BLaER1 treated with 17β-estradiol and CSF1 and Interleukin-3, amounts not matched to agents 10 nM and 100 nM (cell line): ENCODE data around the gene PHF1.
"Not testable (repeated sequence)": the region's sequence is repeated elsewhere in the genome, so short reads cannot be mapped to it uniquely, and the experiment has no call there.

Experiments used
- H3K27ac ChIP-seq, 11 experiments: shearing (Covaris generic); formaldehyde crosslinking; 2 replicates each; pipeline ENCODE4 v1.8.1; 2022
- H3K27me3 ChIP-seq, 11 experiments: shearing (Covaris generic); formaldehyde crosslinking; 2 replicates each; pipeline ENCODE4 v1.8.1; 2022
- H3K36me3 ChIP-seq, 11 experiments: shearing (Covaris generic); formaldehyde crosslinking; 2 replicates each; pipeline ENCODE4 v1.8.1; 2022
- H3K4me1 ChIP-seq, 10 experiments: shearing (Covaris generic); formaldehyde crosslinking; 2 replicates each; pipeline ENCODE4 v1.8.1; 2022
- H3K4me2 ChIP-seq, 11 experiments: shearing (Covaris generic); formaldehyde crosslinking; 2 replicates each; pipeline ENCODE4 v1.8.1; 2022
- H3K4me3 ChIP-seq, 10 experiments: shearing (Covaris generic); formaldehyde crosslinking; 2 replicates each; pipeline ENCODE4 v1.8.1; 2022
- H3K9ac ChIP-seq, 11 experiments: shearing (Covaris generic); formaldehyde crosslinking; 2 replicates each; pipeline ENCODE4 v1.8.1; 2022
- H3K9me3 ChIP-seq, 11 experiments: shearing (Covaris generic); formaldehyde crosslinking; replicated peaks in 1 of 11; 2 replicates each; pipeline ENCODE4 v1.8.1; 2022
- H4K20me1 ChIP-seq, 11 experiments: shearing (Covaris generic); formaldehyde crosslinking; 2 replicates each; pipeline ENCODE4 v1.8.1; 2022
- Cebpa-rat ChIP-seq, 11 experiments: shearing (Covaris generic); IDR thresholded peaks; 2 replicates each; pipeline ENCODE4 v1.8.1; 2022

PHF1 gene

DNA sequence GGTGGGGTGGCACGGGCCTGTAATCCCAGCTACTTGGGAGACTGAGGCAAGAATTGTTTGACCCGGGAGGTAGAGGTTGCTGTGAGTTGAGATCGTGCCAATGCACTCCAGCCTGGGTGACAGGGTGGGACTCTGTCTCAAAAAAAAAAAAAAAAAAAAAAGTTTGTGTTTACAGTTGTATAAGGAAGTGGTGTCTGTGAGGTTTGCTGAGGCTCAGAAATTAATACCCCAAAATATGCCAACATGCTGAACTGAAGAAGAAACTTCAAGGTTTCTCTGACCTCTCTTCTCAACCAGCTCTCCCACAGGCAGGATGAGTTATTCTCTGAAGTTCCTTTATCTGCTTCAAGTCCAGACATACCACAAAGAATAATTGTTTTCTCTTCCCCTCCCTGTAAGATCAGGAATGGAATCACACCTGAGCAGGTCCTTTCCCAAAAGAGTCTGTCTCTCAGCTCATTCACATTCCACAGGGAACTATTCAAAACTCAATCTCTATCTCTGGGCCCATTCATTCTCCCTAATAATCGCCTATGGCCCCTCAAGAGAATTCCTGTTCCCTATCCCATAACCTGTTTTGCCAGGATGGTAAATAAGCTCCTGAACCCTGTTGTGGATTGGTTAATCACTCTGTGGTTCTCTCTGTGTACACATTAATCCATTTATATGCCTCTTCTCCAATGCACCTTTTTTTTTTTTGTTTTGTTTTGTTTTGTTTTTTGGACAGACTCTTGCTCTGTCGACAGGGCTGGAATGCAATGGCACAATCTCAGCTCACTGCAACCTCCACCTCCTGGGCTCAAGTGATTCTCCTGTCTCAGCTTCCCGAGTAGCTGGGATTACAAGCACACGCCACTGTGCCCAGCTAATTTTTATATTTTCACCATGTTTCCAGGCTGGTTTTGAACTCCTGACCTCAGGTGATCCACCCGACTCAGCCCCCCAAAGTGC, 36.6 kb upstream of the PHF1 start:
- peaks cover 0 to 55% (median 30%) of the 10 kb centered on the region in 10 experiments; a peak in 14 of 20 replicates for H3K4me1 ChIP-seq
- no peak for TF ChIP-seq Cebpa-rat (IDR thresholded peaks at IDR 0.05)
- no peaks in the 10 kb centered on the region for H3K27me3 ChIP-seq
- peak overlapping the region in 8 of 11 experiments; percentile 10 to 69 (median 62); a peak in 13 of 22 replicates for H3K4me2 ChIP-seq
- no peak overlapping the region for H3K4me3 ChIP-seq
- no peaks in the 10 kb centered on the region for H3K9me3 ChIP-seq
- H3K36me3 ChIP-seq = no peaks in the 10 kb centered on the region
- H3K27ac ChIP-seq = peak overlapping the region in 3 of 11 experiments; percentile 65 to 73 (median 66); a peak in 5 of 22 replicates
- H4K20me1 ChIP-seq = no peaks in the 10 kb centered on the region
- peak overlapping the region in 2 of 11 experiments; percentile 43 to 50; a peak in 3 of 22 replicates for H3K9ac ChIP-seq

DNA sequence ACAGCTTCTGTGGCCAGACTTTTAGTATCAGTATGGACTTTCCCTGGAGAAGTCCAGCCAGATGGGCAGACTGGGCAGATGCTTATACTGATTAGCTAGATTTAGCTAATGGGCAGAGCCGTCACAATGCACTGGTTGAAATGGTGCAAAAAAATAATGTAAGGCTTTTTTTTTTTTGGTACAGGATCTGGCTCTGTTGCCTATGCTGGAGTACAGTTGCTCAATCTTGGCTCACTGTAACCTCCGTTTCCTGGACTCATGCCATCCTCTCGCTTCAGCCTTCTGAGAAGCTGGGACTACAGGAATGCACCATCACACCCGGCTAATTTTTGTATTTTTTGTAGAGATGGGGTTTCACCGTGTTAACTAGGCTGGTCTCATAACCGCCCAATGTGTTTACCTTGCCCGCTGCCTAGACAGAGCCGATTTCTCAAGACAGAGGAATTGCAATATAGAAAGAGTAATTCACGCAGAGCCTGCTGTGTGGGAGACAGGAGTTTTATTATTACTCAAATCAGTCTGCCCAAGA, 35.6 kb upstream of the PHF1 start:
- no peaks in the 10 kb centered on the region for H3K27me3 ChIP-seq
- no peak overlapping the region for H3K4me3 ChIP-seq
- peak overlapping the region in 4 of 11 experiments; percentile 26 to 50 (median 38); a peak in 4 of 22 replicates for H3K9ac ChIP-seq
- no peaks in the 10 kb centered on the region for H3K36me3 ChIP-seq
- H3K9me3 ChIP-seq = no peaks in the 10 kb centered on the region
- peak overlapping the region in 8 of 11 experiments; percentile 10 to 69 (median 62); a peak in 14 of 22 replicates for H3K4me2 ChIP-seq
- H3K27ac ChIP-seq = peak overlapping the region in 7 of 11 experiments; percentile 13 to 73 (median 27); a peak in 9 of 22 replicates
- TF ChIP-seq Cebpa-rat (IDR thresholded peaks at IDR 0.05) = peak in 7 of 11 experiments; percentile 16 to 71 (median 57); a peak in 9 of 22 replicates
- H3K4me1 ChIP-seq = peaks cover 0 to 55% (median 30%) of the 10 kb centered on the region in 10 experiments; a peak in 14 of 20 replicates
- H4K20me1 ChIP-seq = no peaks in the 10 kb centered on the region

DNA sequence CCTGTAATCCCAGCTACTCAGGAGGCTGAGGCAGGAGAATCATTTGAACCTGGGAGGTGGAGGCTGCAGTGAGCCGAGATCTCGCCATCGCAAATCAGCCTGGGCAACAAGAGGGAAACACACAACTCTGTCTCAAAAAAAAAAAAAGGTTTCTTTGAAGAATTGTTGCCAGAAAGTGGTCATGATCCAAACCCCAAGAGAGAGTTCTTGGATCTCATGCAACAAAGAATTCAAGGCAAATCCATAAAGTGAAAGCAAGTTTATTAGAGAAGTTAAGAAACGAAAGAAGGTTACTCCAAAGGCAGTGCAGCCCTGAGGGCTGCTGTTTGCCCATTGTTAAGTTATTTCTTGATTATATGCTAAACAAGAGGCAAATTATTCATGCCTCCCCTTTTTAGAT, 33.6 kb upstream of the PHF1 start:
- Histone ChIP-seq H3K36me3 (no peaks in the 10 kb centered on the region), H4K20me1 (no peaks in the 10 kb centered on the region)
- no peak for TF ChIP-seq Cebpa-rat (IDR thresholded peaks at IDR 0.05)

DNA sequence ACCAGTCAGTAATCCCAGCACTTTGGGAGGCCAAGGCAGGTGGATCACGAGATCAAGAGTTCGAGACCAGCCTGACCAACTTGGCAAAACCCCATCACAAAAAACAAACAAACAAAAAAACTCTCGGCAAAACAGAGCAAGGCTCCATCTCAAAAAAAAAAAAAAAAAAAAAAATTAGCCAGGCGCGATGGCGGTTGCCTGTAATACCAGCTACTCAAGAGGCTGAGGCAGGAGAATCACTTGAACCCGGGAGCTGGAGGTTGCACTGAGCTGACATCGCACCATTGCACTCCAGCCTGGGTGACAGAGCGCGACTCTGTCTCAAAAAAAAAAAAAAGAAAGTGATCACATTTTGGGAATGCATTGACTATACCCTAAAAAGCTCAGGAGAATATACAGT, 31.6 kb upstream of the PHF1 start:
- not testable (repeated sequence) for H3K4me2 ChIP-seq, H3K9me3 ChIP-seq, H3K9ac ChIP-seq, H3K36me3 ChIP-seq, H3K27me3 ChIP-seq, H4K20me1 ChIP-seq, H3K27ac ChIP-seq, H3K4me3 ChIP-seq
- H3K4me1 ChIP-seq = peaks cover 0 to 32% (median 21%) of the 10 kb centered on the region in 10 experiments; a peak in 14 of 20 replicates

More for the DNA sequence above, 33.6 kb upstream of the PHF1 start:
- Histone ChIP-seq H3K27ac (0 out of 22 replicates have a peak overlapping the region, but pooled peaks of 1 of the 11 experiments have one; percentile 11), H3K4me3 (no peak overlapping the region), H3K27me3 (no peaks in the 10 kb centered on the region), H3K4me1 (peaks cover 0 to 52% (median 29%) of the 10 kb centered on the region in 10 experiments; a peak in 14 of 20 replicates), H3K9ac (no peak overlapping the region), H3K4me2 (no peak overlapping the region), H3K9me3 (no peaks in the 10 kb centered on the region)

DNA sequence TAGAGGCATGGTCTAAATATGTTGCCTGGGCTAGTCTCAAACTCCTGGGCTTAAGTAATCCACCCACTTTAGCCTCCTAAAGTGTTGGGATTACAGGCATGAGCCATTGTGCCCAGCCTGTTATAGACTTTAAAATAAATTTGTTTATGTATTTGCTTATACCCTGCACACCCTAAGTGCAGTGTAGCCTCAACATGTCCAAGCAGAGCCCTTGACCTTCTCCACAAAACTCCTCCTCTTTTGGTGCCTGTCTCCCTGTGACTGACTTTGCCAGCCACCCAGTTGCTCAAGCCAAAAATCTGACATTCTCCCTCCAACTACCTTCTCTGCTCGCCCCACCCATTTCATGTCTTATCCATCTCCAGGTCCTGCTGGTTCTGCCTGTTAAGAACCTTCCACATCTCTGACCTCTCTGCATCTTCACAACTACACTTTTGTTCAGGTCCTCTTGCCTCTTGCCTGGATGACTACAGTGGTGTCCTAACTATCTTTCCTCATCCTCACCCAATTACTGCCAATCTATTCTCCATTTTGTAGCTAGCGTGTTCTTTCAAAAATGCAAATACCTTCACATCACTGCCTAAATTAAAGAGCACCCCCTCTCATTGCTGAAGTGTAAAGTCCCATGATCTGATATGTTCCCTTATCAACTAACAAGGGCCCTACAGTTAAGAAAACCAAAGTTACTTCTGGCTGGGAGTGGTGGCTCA, 30.4 kb upstream of the PHF1 start:
- H3K9ac ChIP-seq = no peak overlapping the region
- no peaks in the 10 kb centered on the region for H3K27me3 ChIP-seq
- peaks cover 0 to 19% (median 10%) of the 10 kb centered on the region in 10 experiments; a peak in 13 of 20 replicates for H3K4me1 ChIP-seq
- H3K4me3 ChIP-seq = no peak overlapping the region
- H4K20me1 ChIP-seq = no peaks in the 10 kb centered on the region
- no peak overlapping the region for H3K4me2 ChIP-seq
- H3K9me3 ChIP-seq = no peaks in the 10 kb centered on the region
- H3K36me3 ChIP-seq = no peaks in the 10 kb centered on the region
- no peak for TF ChIP-seq Cebpa-rat (IDR thresholded peaks at IDR 0.05)
- no peak overlapping the region for H3K27ac ChIP-seq

DNA sequence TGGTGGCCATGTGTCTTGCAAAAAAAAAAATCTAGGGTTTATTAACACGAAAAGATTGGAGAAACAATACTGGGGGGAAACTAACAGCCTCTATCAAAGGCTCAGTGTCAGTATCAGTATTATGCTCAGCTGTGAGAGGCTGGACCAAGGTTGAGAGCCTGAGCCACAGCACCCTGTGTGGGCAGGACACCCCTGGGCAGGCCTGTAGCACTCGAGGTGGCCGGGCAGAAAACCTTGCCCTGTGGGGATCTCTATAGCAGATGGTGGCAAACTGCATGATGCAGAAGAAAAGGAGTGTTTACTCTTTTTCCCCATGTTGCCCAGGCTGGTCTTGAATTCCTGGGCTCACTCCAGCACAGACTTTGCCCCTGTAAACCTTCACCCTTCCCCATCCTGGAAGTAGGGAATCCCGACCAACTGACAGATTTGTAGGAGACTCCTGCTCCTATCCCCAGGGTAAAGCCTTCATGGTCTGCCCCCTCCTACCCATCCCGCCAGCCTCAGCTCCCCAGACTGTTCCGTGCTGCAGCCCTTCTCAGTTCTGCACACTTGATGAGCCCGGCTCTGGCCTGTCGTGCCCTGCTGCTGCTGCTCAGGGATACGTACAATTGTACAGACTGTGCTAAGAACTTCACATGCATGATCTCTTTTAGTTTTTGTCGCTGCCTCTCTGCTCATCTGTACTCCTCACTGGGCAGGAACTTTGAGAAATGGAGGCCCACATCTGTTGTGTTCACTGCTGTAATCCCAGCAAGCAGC, 27.2 kb upstream of the PHF1 start:
- Histone ChIP-seq H3K27me3 (no peaks in the 10 kb centered on the region), H4K20me1 (no peaks in the 10 kb centered on the region), H3K4me1 (no peaks in the 10 kb centered on the region), H3K9me3 (no peaks in the 10 kb centered on the region), H3K4me2 (no peak overlapping the region), H3K4me3 (no peak overlapping the region), H3K9ac (no peak overlapping the region), H3K36me3 (no peaks in the 10 kb centered on the region), H3K27ac (no peak overlapping the region)
- no peak for TF ChIP-seq Cebpa-rat (IDR thresholded peaks at IDR 0.05)

DNA sequence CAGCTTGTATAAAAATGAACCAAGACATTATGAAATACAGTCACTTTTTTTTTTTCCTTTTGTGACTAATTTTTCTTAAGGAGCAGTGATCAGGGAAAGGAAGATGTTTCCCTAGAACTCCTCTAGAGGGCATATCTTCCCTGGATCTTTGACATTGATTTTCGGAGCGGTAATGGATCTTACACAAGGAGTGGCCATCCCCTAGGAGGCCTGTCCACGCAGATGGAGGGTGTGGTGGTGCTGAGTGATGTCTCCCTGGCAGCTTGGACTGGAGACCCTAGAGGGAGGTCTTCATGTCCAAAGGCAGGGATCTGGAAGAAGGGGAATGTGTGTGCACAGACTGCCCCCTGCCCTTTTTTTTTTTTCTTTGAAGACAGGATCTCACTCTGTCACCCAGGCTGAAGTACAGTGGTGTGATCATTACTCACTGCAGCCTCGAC, 26.2 kb upstream of the PHF1 start:
- no peaks in the 10 kb centered on the region for H3K27me3 ChIP-seq
- no peaks in the 10 kb centered on the region for H3K36me3 ChIP-seq
- no peak overlapping the region for H3K4me2 ChIP-seq
- no peak overlapping the region for H3K9ac ChIP-seq
- H3K27ac ChIP-seq = no peak overlapping the region
- no peak overlapping the region for H3K4me3 ChIP-seq
- H3K4me1 ChIP-seq = no peaks in the 10 kb centered on the region
- H3K9me3 ChIP-seq = no peaks in the 10 kb centered on the region
- H4K20me1 ChIP-seq = no peaks in the 10 kb centered on the region
- no peak for TF ChIP-seq Cebpa-rat (IDR thresholded peaks at IDR 0.05)

DNA sequence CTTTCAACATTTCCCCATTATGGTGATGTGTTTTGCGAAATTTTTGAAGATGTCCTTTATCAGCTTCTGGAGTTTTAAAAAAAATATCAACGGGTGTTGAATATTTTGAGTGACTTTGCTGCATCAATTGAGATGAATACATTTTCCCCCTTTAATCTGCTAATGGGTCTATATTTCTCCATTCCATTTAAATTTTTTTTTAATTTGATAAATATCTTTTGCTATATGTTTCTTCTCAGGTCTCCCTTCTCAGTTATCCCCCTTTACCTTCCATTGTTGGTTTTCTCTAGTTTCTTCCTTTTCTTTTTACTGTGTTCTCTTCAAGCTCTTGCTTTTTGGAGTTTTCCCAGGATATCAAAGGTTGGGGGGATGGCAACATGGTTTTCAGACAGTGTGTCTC, 20.6 kb upstream of the PHF1 start:
- Histone ChIP-seq H3K36me3 (peaks cover 0 to 15% (median 6%) of the 10 kb centered on the region in 11 experiments; a peak in 9 of 22 replicates), H3K4me3 (no peak overlapping the region), H3K27me3 (no peaks in the 10 kb centered on the region), H3K9me3 (no peaks in the 10 kb centered on the region), H3K9ac (no peak overlapping the region; a peak in 1 of 22 replicates), H3K27ac (peak overlapping the region in 3 of 11 experiments; percentile 76 to 89 (median 85); a peak in 5 of 22 replicates), H3K4me1 (peaks cover 33 to 39% (median 36%) of the 10 kb centered on the region in 10 experiments), H3K4me2 (no peak overlapping the region), H4K20me1 (peaks cover 0 to 24% (median 19%) of the 10 kb centered on the region in 11 experiments; a peak in 15 of 22 replicates)
- TF ChIP-seq Cebpa-rat (IDR thresholded peaks at IDR 0.05) = no peak
